ENCODE data around the gene RNF167. TPM values are rescaled to one million over a fixed set of nuclear protein-coding genes. Genes with fewer than 3 reads are reported as not detected.

Gene RNF167
- total RNA-seq, 1 donor from 2014 or later = 73.1 TPM

DNA sequence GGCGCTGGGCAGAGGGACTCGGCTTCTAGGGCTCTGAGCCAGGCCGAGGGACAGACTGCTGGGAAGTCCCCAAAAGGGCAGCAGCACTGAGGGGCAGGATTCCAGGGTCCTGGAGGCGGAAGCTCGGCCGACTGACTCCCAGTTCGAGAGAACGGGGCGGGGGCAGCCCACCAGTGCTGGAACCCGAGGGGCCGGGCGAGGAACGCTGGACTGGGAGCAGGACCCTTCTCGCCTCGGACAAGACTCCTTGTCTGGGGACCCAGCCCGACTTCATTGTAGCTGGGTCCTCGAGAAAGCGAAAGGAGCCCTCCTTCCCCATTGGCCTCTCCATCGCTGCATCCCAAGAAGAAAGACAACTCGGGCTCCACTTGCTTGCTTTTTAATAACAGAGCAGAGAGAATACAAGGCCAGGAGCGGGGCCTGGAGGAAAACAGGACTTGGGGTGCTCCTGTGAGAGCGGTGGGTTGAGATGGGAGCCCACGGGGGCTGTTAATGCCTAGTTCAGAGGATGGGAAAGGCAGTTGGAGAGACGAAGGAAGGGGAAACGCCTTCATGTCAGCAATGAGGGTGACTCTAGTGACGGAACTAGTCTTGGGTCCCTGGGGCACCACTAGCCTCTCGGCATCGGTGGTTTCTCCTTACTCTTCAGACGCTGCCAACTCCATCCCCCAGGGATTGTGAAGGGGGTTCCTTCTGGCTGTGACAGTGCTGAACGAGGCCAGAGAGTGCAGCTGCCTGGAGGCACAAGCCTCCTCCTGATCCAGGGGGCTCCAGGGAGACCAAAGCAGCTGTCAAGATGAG lies 47.9 kb downstream of the RNF167 start:
- Mint-ChIP-seq H3K27me3 (ENCODE audit: low read depth) (no peaks in the 10 kb centered on the region), H3K27ac (peak overlapping the region; percentile 89), H3K9me3 (no peaks in the 10 kb centered on the region), H3K36me3 (no peaks in the 10 kb centered on the region), H3K4me3 (peak overlapping the region; percentile 81), H3K4me1 (peaks cover 27% of the 10 kb centered on the region)
- TF ChIP-seq, protein P1, sequence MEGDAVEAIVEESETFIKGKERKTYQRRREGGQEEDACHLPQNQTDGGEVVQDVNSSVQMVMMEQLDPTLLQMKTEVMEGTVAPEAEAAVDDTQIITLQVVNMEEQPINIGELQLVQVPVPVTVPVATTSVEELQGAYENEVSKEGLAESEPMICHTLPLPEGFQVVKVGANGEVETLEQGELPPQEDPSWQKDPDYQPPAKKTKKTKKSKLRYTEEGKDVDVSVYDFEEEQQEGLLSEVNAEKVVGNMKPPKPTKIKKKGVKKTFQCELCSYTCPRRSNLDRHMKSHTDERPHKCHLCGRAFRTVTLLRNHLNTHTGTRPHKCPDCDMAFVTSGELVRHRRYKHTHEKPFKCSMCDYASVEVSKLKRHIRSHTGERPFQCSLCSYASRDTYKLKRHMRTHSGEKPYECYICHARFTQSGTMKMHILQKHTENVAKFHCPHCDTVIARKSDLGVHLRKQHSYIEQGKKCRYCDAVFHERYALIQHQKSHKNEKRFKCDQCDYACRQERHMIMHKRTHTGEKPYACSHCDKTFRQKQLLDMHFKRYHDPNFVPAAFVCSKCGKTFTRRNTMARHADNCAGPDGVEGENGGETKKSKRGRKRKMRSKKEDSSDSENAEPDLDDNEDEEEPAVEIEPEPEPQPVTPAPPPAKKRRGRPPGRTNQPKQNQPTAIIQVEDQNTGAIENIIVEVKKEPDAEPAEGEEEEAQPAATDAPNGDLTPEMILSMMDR (IDR thresholded peaks at IDR 0.05; ENCODE audit: unreplicated experiment) = no peak
- DNase-seq (ENCODE audit: low spot score in 2 of 2, unreplicated experiment in 2 of 2) = no peak

DNA sequence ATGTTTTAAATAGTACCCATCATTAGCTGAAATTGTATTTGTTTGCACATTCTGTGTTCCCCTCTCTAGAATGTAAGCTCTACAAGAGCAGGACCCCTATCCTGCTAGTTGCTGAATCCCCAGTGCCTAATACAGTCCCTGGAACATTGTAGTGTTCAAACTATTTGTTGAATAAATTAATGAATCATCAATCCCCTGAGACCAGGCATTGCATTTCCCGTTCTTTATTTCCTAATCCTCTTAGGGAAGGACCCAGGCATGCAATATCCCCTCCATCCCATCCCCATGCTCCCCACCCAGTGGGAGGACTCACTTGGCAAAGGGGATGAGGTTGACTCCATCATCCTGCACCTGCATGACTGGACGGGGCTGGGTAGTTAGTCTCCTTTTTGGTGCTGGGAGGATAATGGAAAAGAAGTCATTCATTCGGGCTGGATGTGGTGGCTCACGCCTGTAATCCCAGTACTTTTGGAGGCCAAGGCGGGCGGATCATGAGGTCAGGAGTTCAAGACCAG lies 54.1 kb downstream of the RNF167 start:
- Mint-ChIP-seq H3K27ac (no peak overlapping the region), H3K4me1 (peaks cover 14% of the 10 kb centered on the region), H3K27me3 (ENCODE audit: low read depth) (peaks cover 5% of the 10 kb centered on the region), H3K4me3 (no peak overlapping the region), H3K9me3 (no peaks in the 10 kb centered on the region), H3K36me3 (no peaks in the 10 kb centered on the region)
- no peak for DNase-seq (ENCODE audit: low spot score in 2 of 2, unreplicated experiment in 2 of 2)
- TF ChIP-seq, protein P1 (IDR thresholded peaks at IDR 0.05; ENCODE audit: unreplicated experiment) = no peak

Small RNA genes within 50 kb of the gene (microRNA-seq; reads per million reads assigned to microRNA genes)
- not detected for gene MIR6864
- 0.88 reads per million for gene MIR6865

Other genes starting within 250 kb of the RNF167 start
- gene PELP1, start 236.1 kb upstream of the RNF167 start, total RNA-seq = 95.2 to 101 TPM (median 99.5 TPM) in 3 replicates
- gene ARRB2, start 229.6 kb upstream of the RNF167 start, total RNA-seq = 34.9 to 39.7 TPM (median 38.7 TPM) in 3 replicates
- gene MED11, start 208.8 kb upstream of the RNF167 start, total RNA-seq = 11.8 to 15.8 TPM (median 15.5 TPM) in 3 replicates
- 0.78 to 0.93 TPM (median 0.81 TPM) in 3 replicates for gene ZMYND15, start 200.4 kb upstream of the RNF167 start, total RNA-seq
- gene CXCL16, start 200.3 kb upstream of the RNF167 start, total RNA-seq = 7.6 to 8.8 TPM (median 8.1 TPM) in 3 replicates
- gene TM4SF5, start 168.4 kb upstream of the RNF167 start, total RNA-seq = not detected in 3 replicates
- gene VMO1, start 153.9 kb upstream of the RNF167 start, total RNA-seq = 2.3 to 2.6 TPM (median 2.5 TPM) in 3 replicates
- 0.22 TPM in 1 of 3 replicates, not detected in the others for gene GLTPD2, start 151.3 kb upstream of the RNF167 start, total RNA-seq
- gene PSMB6, start 144.1 kb upstream of the RNF167 start, total RNA-seq = 98.2 to 102 TPM (median 102 TPM) in 3 replicates
- 77.3 to 83.6 TPM (median 82.5 TPM) in 3 replicates for gene PLD2, start 133.1 kb upstream of the RNF167 start, total RNA-seq
- gene MINK1, start 106.9 kb upstream of the RNF167 start, total RNA-seq = 113 to 117 TPM (median 114 TPM) in 3 replicates
- 8.6 to 9.3 TPM (median 9.2 TPM) in 3 replicates for gene C17orf107, start 40.7 kb upstream of the RNF167 start, total RNA-seq
- gene CHRNE, start 37.2 kb upstream of the RNF167 start, total RNA-seq = 1.5 to 1.9 TPM (median 1.7 TPM) in 3 replicates
- not detected in 3 replicates for gene GP1BA, start 8.0 kb upstream of the RNF167 start, total RNA-seq
- 52.5 to 54.2 TPM (median 53.9 TPM) in 3 replicates for gene SLC25A11, start 222 bp upstream of the RNF167 start, total RNA-seq
- 357 to 377 TPM (median 370 TPM) in 3 replicates for gene PFN1, start 8.3 kb downstream of the RNF167 start, total RNA-seq
- gene ENO3, start 10.9 kb downstream of the RNF167 start, total RNA-seq = 21.2 to 25.3 TPM (median 22.4 TPM) in 3 replicates
- 72.8 to 86.9 TPM (median 72.9 TPM) in 3 replicates for gene SPAG7, start 27.5 kb downstream of the RNF167 start, total RNA-seq
- 27.0 to 31.6 TPM (median 31.2 TPM) in 3 replicates for gene CAMTA2, start 47.4 kb downstream of the RNF167 start, total RNA-seq
- gene INCA1, start 57.3 kb downstream of the RNF167 start, total RNA-seq = 1.7 to 3.1 TPM (median 2.7 TPM) in 3 replicates
- gene KIF1C, start 57.7 kb downstream of the RNF167 start, total RNA-seq = 78.5 to 82.9 TPM (median 81.7 TPM) in 3 replicates
- gene SLC52A1, start 95.2 kb downstream of the RNF167 start, total RNA-seq = 0.20 to 0.54 TPM (median 0.38 TPM) in 3 replicates
- 0.96 to 1.0 TPM (median 1.00 TPM) in 3 replicates for gene ZFP3, start 138.2 kb downstream of the RNF167 start, total RNA-seq
- gene ZNF232, start 171.6 kb downstream of the RNF167 start, total RNA-seq = 27.1 to 29.9 TPM (median 27.2 TPM) in 3 replicates
- 0.38 to 0.54 TPM (median 0.42 TPM) in 3 replicates for gene USP6, start 175.8 kb downstream of the RNF167 start, total RNA-seq

Data from mesothelial cell of epicardium (in vitro differentiated cells).